ENCODE measurements around the gene PPID. TPM values are rescaled to one million over a fixed set of nuclear protein-coding genes. Genes with fewer than 3 reads are reported as not detected.

The PPID gene
- total RNA-seq, 1 experiment from 2014 or later, result 43.3 TPM

DNA sequence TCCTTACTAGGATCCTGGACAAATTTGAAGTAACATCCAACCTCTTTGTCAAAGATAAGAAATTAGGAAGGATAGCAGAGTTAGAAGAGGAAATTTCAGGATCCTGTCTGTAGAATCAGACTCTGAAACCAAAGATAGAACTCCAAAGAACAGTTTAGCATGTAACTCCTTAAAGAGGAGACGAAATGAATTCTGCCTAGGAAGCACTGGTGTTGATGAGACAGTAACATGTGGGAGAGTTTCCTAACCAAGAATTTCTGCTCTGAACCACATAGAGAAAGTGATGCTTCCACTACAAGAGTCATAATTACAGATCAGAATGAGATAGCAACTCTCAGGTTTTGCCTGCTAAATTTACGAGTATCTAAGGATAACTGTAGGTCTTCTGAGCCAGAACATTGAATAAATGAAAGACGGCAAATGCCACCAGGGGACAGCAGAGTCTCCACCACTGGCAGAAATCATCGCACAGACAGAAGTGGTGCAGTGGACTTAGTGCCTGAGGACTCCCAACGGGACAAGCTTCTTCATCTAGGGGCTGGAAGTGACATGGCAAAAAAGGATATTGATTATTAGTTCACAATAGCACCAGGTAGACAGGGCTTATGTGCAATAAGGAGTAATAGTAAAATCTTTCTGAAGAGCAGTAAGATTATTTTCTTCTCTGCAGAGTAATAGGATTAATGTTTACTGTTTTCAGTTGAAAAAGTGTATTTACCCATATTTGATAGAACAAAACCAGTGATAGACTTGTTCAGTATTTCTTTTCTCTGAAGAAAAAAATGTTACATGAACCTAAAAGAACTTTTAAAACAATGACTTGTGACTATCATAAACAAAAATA lies 6.7 kb upstream of the PPID start:
- Histone ChIP-seq H3K4me2 (ENCODE audit: low read length) (no peak overlapping the region; the same call in 1 of the 2 replicates), H3K27ac (ENCODE audit: low read length) (no peak overlapping the region), H3K9ac (ENCODE audit: low read length) (no peak overlapping the region), H3K4me3 (ENCODE audit: low read length) (no peak overlapping the region), H3K36me3 (ENCODE audit: low read depth, low read length) (no peaks in the 10 kb centered on the region), H3K27me3 (ENCODE audit: low read length) (no peaks in the 10 kb centered on the region), H3K4me1 (ENCODE audit: insufficient read depth, low read length) (no peaks in the 10 kb centered on the region), H3K9me2 (replicated peaks; ENCODE audit: low read length) (no peaks in the 10 kb centered on the region), H2AFZ (ENCODE audit: low read length) (peak overlapping the region; percentile 46; the same call in 1 of the 2 replicates), H3K9me3 (ENCODE audit: low read length) (no peaks in the 10 kb centered on the region), H3F3A (ENCODE audit: low read length, unreplicated experiment) (no peaks in the 10 kb centered on the region), H4K20me1 (ENCODE audit: low read length) (no peaks in the 10 kb centered on the region), H3K79me2 (ENCODE audit: low read length) (no peaks in the 10 kb centered on the region)
- ATAC-seq, result peak; percentile 92
- ChIA-PET CTCF (no interaction called here), POLR2A (ENCODE audit: unreplicated experiment) (no interaction called here)
- intact Hi-C loops (cut with micrococcal nuclease), result loop anchor here (1.0 to 10.0 kb wide), 6 partner anchors 37 to 725 kb away; partner anchors contain the start of gene FNIP2
- peak; percentile 74 for DNase-seq
- BruUV-seq (replicated peaks), result no TSS peak
- no peak for TF ChIP-seq EZH2 (IDR thresholded peaks at IDR 0.05; ENCODE audit: low read length, unreplicated experiment)
- peak; percentile 87 for TF ChIP-seq CTCF (conservative IDR thresholded peaks at IDR 0.05; ENCODE audit: low read depth, low read length)

- H3K27me3 ChIP-seq (ENCODE audit: low read length), result no peaks in the 10 kb centered on the region
Observed at GRCh38 chr4:158728236-158728635, 5.0 kb upstream of the PPID start.

More at GRCh38 chr4:158728236-158728635, 5.0 kb upstream of the PPID start:
- no TSS peak for BruUV-seq (replicated peaks)
- Histone ChIP-seq H3F3A (ENCODE audit: low read length, unreplicated experiment) (no peaks in the 10 kb centered on the region), H3K4me1 (ENCODE audit: insufficient read depth, low read length) (no peaks in the 10 kb centered on the region), H3K9me3 (ENCODE audit: low read length) (no peaks in the 10 kb centered on the region), H3K27ac (ENCODE audit: low read length) (no peak overlapping the region), H4K20me1 (ENCODE audit: low read length) (no peaks in the 10 kb centered on the region), H3K79me2 (ENCODE audit: low read length) (no peaks in the 10 kb centered on the region), H3K4me2 (ENCODE audit: low read length) (no peak overlapping the region), H3K9me2 (replicated peaks; ENCODE audit: low read length) (no peaks in the 10 kb centered on the region), H3K36me3 (ENCODE audit: low read depth, low read length) (no peaks in the 10 kb centered on the region), H3K4me3 (ENCODE audit: low read length) (no peak overlapping the region), H3K9ac (ENCODE audit: low read length) (no peak overlapping the region), H2AFZ (ENCODE audit: low read length) (no peak overlapping the region)
- CTCF ChIA-PET, result no interaction called here
- POLR2A ChIA-PET (ENCODE audit: unreplicated experiment), result no interaction called here
- DNase-seq (no peak), ATAC-seq (no peak)
- TF ChIP-seq CTCF (conservative IDR thresholded peaks at IDR 0.05; ENCODE audit: low read depth, low read length) (no peak), EZH2 (IDR thresholded peaks at IDR 0.05; ENCODE audit: low read length, unreplicated experiment) (no peak), EZH2phosphoT487 (IDR thresholded peaks at IDR 0.05; ENCODE audit: borderline replicate concordance, low read length) (no peak)
- intact Hi-C loops (cut with micrococcal nuclease), result no loop called here

Measured in PC-3 (cell line).